Measurements from ENCODE around the gene PLXNA2. TPM values are rescaled to one million over a fixed set of nuclear protein-coding genes. Genes with fewer than 3 reads are reported as not detected.

The PLXNA2 gene
- total and polyA plus RNA-seq, 2 donors (not counting 3 experiments of a cell fraction or from before 2014, with no cell fraction given), result 42.6 to 229 TPM

- peaks cover 30 to 81% of the 10 kb centered on the region in 2 experiments for H3K27me3 ChIP-seq (ENCODE audit: control insufficient read depth in 2 of 2, insufficient read depth in 2 of 2, low read length in 2 of 2)
- H3K9me3 ChIP-seq (replicated peaks; ENCODE audit: control insufficient read depth, insufficient read depth, low read length), result no peaks in the 10 kb centered on the region
- no peak overlapping the region for H3K4me3 ChIP-seq (replicated peaks in 1 of 3; ENCODE audit: insufficient read depth in 1 of 3, low read depth in 1 of 3, low read length in 3 of 3)
- dilution Hi-C loops (cut with MboI; ENCODE audit: extremely low pct_ligation_motif_present, low sequenced_read_pairs), result no loop called here
- POLR2A ChIA-PET, result no interaction called here
- CTCF ChIA-PET, result no interaction called here
- no peak for FAIRE-seq
- no peaks in the 10 kb centered on the region for H3K79me2 ChIP-seq (ENCODE audit: control insufficient read depth, insufficient read depth, low read length)
- no peaks in the 10 kb centered on the region for H3K4me1 ChIP-seq (ENCODE audit: control insufficient read depth, extremely low read depth, insufficient read depth, low read length)
- H3K9ac ChIP-seq (replicated peaks; ENCODE audit: extremely low read depth, insufficient read depth, low read length), result no peak overlapping the region
- no peak overlapping the region for H2AFZ ChIP-seq (ENCODE audit: low read depth, low read length)
- TF ChIP-seq CTCF (IDR thresholded peaks at IDR 0.05; ENCODE audit: extremely low read depth in 1 of 2, insufficient read depth in 1 of 2, low read depth in 1 of 2, low read length in 2 of 2), result no peak
- no peak for TF ChIP-seq MAX (IDR thresholded peaks at IDR 0.05; ENCODE audit: insufficient read depth, insufficient read length)
- TF ChIP-seq EZH2 (IDR thresholded peaks at IDR 0.05; ENCODE audit: borderline replicate concordance, low read depth, low read length, severe bottlenecking), result no peak
- no peaks in the 10 kb centered on the region for H3K36me3 ChIP-seq (ENCODE audit: control insufficient read depth in 2 of 2, extremely low read depth in 1 of 2, insufficient read depth in 2 of 2, low read length in 2 of 2)
- H3K27ac ChIP-seq (ENCODE audit: insufficient read depth, low read depth, low read length), result no peak overlapping the region
- intact Hi-C loops (cut with micrococcal nuclease), result no loop called here
- no peak for DNase-seq (ENCODE audit: low read depth, low spot score)
- no peaks in the 10 kb centered on the region for H4K20me1 ChIP-seq (replicated peaks; ENCODE audit: control insufficient read depth, extremely low read depth, insufficient read depth, low read length)
- BruUV-seq (replicated peaks), result no TSS peak
- H3K4me2 ChIP-seq (ENCODE audit: insufficient read depth, low read length), result no peak overlapping the region
- no peaks in the 10 kb centered on the region for H3K9me1 ChIP-seq (replicated peaks; ENCODE audit: control insufficient read depth, extremely low read depth, insufficient read depth, low read length)
Observed at GRCh38 chr1:208265525-208265924, 21.3 kb upstream of the PLXNA2 start.

- Histone ChIP-seq H3K4me2 (ENCODE audit: insufficient read depth, low read length) (no peak overlapping the region), H3K4me1 (ENCODE audit: control insufficient read depth, extremely low read depth, insufficient read depth, low read length) (no peaks in the 10 kb centered on the region), H4K20me1 (replicated peaks; ENCODE audit: control insufficient read depth, extremely low read depth, insufficient read depth, low read length) (no peaks in the 10 kb centered on the region), H3K4me3 (replicated peaks in 1 of 3; ENCODE audit: insufficient read depth in 1 of 3, low read depth in 1 of 3, low read length in 3 of 3) (no peak overlapping the region), H3K9me1 (replicated peaks; ENCODE audit: control insufficient read depth, extremely low read depth, insufficient read depth, low read length) (no peaks in the 10 kb centered on the region), H2AFZ (ENCODE audit: low read depth, low read length) (no peak overlapping the region), H3K9ac (replicated peaks; ENCODE audit: extremely low read depth, insufficient read depth, low read length) (no peak overlapping the region), H3K79me2 (ENCODE audit: control insufficient read depth, insufficient read depth, low read length) (no peaks in the 10 kb centered on the region), H3K36me3 (ENCODE audit: control insufficient read depth in 2 of 2, extremely low read depth in 1 of 2, insufficient read depth in 2 of 2, low read length in 2 of 2) (no peaks in the 10 kb centered on the region), H3K27me3 (ENCODE audit: control insufficient read depth in 2 of 2, insufficient read depth in 2 of 2, low read length in 2 of 2) (peaks cover 30 to 79% of the 10 kb centered on the region in 2 experiments), H3K27ac (ENCODE audit: insufficient read depth, low read depth, low read length) (no peak overlapping the region), H3K9me3 (replicated peaks; ENCODE audit: control insufficient read depth, insufficient read depth, low read length) (no peaks in the 10 kb centered on the region)
- DNase-seq (ENCODE audit: low read depth, low spot score) (no peak), FAIRE-seq (no peak)
- ChIA-PET CTCF (no interaction called here), POLR2A (no interaction called here)
- BruUV-seq (replicated peaks), result no TSS peak
- TF ChIP-seq MAX (IDR thresholded peaks at IDR 0.05; ENCODE audit: insufficient read depth, insufficient read length) (no peak), JUN (IDR thresholded peaks at IDR 0.05; ENCODE audit: borderline replicate concordance, insufficient read depth, insufficient read length, low read depth) (no peak), POLR2AphosphoS5 (IDR thresholded peaks at IDR 0.05; ENCODE audit: insufficient read depth, low read depth, low read length) (no peak), GATA2 (IDR thresholded peaks at IDR 0.05; ENCODE audit: insufficient read depth, insufficient read length, low read depth, low read length) (no peak), EZH2 (IDR thresholded peaks at IDR 0.05; ENCODE audit: borderline replicate concordance, low read depth, low read length, severe bottlenecking) (no peak), MYC (IDR thresholded peaks at IDR 0.05; ENCODE audit: low read depth, low read length) (no peak), POLR2A (IDR thresholded peaks at IDR 0.05; ENCODE audit: low read depth, low read length) (no peak), FOS (IDR thresholded peaks at IDR 0.05; ENCODE audit: borderline replicate concordance, insufficient read depth, low read length) (no peak), CTCF (IDR thresholded peaks at IDR 0.05; ENCODE audit: extremely low read depth in 1 of 2, insufficient read depth in 1 of 2, low read depth in 1 of 2, low read length in 2 of 2) (no peak)
- intact Hi-C loops (cut with micrococcal nuclease), result no loop called here
- dilution Hi-C loops (cut with MboI; ENCODE audit: extremely low pct_ligation_motif_present, low sequenced_read_pairs), result no loop called here
Observed at GRCh38 chr1:208265122-208265469, 20.9 kb upstream of the PLXNA2 start.
